ENCODE measurements around the gene CARD14. TPM values are rescaled to one million over a fixed set of nuclear protein-coding genes. Genes with fewer than 3 reads are reported as not detected.

CARD14 gene
- polyA plus RNA-seq, 1 donor (not counting 4 experiments of a cell fraction or from before 2014, with no cell fraction given), result 0.49 TPM

- DNase-seq (ENCODE audit: low read depth, low spot score), result no peak
- H3K4me1 ChIP-seq (ENCODE audit: control insufficient read depth, extremely low read depth, insufficient read depth, low read length), result peaks cover 29% of the 10 kb centered on the region
- H3K27ac ChIP-seq (ENCODE audit: control insufficient read depth, insufficient read depth, low read length), result no peak overlapping the region
These were observed 83.0 kb downstream of the CARD14 start for GRCh38 chr17:80252871-80253270.

DNA sequence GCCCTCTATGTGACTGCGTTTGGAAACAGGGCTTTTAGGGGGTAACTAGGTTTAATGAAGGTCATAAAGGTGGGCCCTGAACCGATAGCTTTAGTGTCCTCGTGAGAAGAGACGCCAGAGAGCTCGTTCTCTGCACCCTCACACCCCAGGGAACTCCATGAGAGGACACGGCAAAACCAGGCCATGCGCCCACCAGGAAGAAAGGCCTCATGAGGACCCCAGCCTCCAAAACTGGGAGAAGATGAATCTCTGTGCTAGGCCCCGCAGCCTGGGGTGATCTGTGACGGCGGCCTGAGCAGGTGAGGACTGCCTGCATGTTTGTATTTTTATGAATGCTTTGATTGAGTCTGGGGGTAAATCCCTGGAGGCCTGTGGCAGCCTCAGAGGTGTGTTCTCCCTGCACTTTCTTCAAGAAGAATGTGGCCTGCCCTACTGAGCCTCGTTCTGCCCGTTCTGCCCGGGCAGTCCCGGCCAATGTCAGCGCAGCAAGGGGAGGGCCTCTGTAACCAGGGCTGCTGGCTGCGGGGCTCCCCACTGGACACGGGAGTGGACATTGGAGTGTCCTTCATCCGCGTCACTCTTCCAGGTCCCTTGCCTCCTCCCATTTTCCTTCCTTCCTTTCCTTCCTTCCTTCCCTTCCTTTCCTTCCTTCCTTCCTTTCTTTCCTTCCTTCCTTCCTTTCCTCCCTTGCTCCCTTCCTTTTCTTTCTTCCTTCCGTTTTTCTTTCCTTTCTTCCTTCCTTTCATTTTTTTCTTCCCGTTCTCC, 84.0 kb downstream of the CARD14 start:
- Histone ChIP-seq H3K9me3 (ENCODE audit: control insufficient read depth, low read depth, low read length) (no peaks in the 10 kb centered on the region), H4K20me1 (ENCODE audit: control insufficient read depth, extremely low read depth, insufficient read depth, low read length) (no peaks in the 10 kb centered on the region), H3K9me1 (ENCODE audit: control insufficient read depth, extremely low read depth, insufficient read depth, low read length) (no peaks in the 10 kb centered on the region), H3K27ac (ENCODE audit: control insufficient read depth, insufficient read depth, low read length) (peak overlapping the region; percentile 65), H3K4me2 (ENCODE audit: control insufficient read depth, extremely low read depth, insufficient read depth, low read depth, low read length) (no peak overlapping the region), H2AFZ (ENCODE audit: control insufficient read depth, low read length) (no peak overlapping the region), H3K4me3 (ENCODE audit: control insufficient read depth in 2 of 3, extremely low read depth in 1 of 3, insufficient read depth in 2 of 3, low read depth in 1 of 3, low read length in 3 of 3) (no peak overlapping the region), H3K36me3 (ENCODE audit: control insufficient read depth in 2 of 2, extremely low read depth in 1 of 2, insufficient read depth in 2 of 2, low read length in 2 of 2) (no peaks in the 10 kb centered on the region), H3K27me3 (ENCODE audit: control insufficient read depth, extremely low read depth, insufficient read depth, low read length) (no peaks in the 10 kb centered on the region), H3K9ac (ENCODE audit: control insufficient read depth, extremely low read depth, insufficient read depth, low read length) (peak overlapping the region; percentile 15), H3K4me1 (ENCODE audit: control insufficient read depth, extremely low read depth, insufficient read depth, low read length) (peaks cover 29% of the 10 kb centered on the region), H3K79me2 (ENCODE audit: control insufficient read depth, insufficient read depth, low read length) (no peaks in the 10 kb centered on the region)
- TF ChIP-seq, protein P1, sequence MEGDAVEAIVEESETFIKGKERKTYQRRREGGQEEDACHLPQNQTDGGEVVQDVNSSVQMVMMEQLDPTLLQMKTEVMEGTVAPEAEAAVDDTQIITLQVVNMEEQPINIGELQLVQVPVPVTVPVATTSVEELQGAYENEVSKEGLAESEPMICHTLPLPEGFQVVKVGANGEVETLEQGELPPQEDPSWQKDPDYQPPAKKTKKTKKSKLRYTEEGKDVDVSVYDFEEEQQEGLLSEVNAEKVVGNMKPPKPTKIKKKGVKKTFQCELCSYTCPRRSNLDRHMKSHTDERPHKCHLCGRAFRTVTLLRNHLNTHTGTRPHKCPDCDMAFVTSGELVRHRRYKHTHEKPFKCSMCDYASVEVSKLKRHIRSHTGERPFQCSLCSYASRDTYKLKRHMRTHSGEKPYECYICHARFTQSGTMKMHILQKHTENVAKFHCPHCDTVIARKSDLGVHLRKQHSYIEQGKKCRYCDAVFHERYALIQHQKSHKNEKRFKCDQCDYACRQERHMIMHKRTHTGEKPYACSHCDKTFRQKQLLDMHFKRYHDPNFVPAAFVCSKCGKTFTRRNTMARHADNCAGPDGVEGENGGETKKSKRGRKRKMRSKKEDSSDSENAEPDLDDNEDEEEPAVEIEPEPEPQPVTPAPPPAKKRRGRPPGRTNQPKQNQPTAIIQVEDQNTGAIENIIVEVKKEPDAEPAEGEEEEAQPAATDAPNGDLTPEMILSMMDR (optimal IDR thresholded peaks at IDR 0.05 in 1 of 3, IDR thresholded peaks at IDR 0.05 in 1 of 3, conservative IDR thresholded peaks at IDR 0.05 in 1 of 3; ENCODE audit: extremely low read depth in 1 of 3, insufficient read depth in 2 of 3, low read length in 3 of 3), result no peak
- no peak for TF ChIP-seq EZH2 (IDR thresholded peaks at IDR 0.05; ENCODE audit: low read length)
- no peak for FAIRE-seq
- no peak for DNase-seq (ENCODE audit: low read depth, low spot score)
- dilution Hi-C loops (cut with MboI; ENCODE audit: extremely low pct_ligation_motif_present, low sequenced_read_pairs), result no loop called here

More at GRCh38 chr17:80252871-80253270, 83.0 kb downstream of the CARD14 start:
- no peak overlapping the region for H2AFZ ChIP-seq (ENCODE audit: control insufficient read depth, low read length)
- H3K9ac ChIP-seq (ENCODE audit: control insufficient read depth, extremely low read depth, insufficient read depth, low read length), result peak overlapping the region; percentile 15
- no peaks in the 10 kb centered on the region for H3K27me3 ChIP-seq (ENCODE audit: control insufficient read depth, extremely low read depth, insufficient read depth, low read length)
- no peaks in the 10 kb centered on the region for H4K20me1 ChIP-seq (ENCODE audit: control insufficient read depth, extremely low read depth, insufficient read depth, low read length)
- no peak overlapping the region for H3K4me3 ChIP-seq (ENCODE audit: control insufficient read depth in 2 of 3, extremely low read depth in 1 of 3, insufficient read depth in 2 of 3, low read depth in 1 of 3, low read length in 3 of 3)
- H3K36me3 ChIP-seq (ENCODE audit: control insufficient read depth in 2 of 2, extremely low read depth in 1 of 2, insufficient read depth in 2 of 2, low read length in 2 of 2), result no peaks in the 10 kb centered on the region
- no peaks in the 10 kb centered on the region for H3K79me2 ChIP-seq (ENCODE audit: control insufficient read depth, insufficient read depth, low read length)
- H3K9me3 ChIP-seq (ENCODE audit: control insufficient read depth, low read depth, low read length), result no peaks in the 10 kb centered on the region
- H3K4me2 ChIP-seq (ENCODE audit: control insufficient read depth, extremely low read depth, insufficient read depth, low read depth, low read length), result no peak overlapping the region
- no peaks in the 10 kb centered on the region for H3K9me1 ChIP-seq (ENCODE audit: control insufficient read depth, extremely low read depth, insufficient read depth, low read length)
- TF ChIP-seq, protein P1 (optimal IDR thresholded peaks at IDR 0.05 in 1 of 3, IDR thresholded peaks at IDR 0.05 in 1 of 3, conservative IDR thresholded peaks at IDR 0.05 in 1 of 3; ENCODE audit: extremely low read depth in 1 of 3, insufficient read depth in 2 of 3, low read length in 3 of 3), result peak; percentile 82 to 96 (median 95)
- TF ChIP-seq EZH2 (IDR thresholded peaks at IDR 0.05; ENCODE audit: low read length), result no peak
- FAIRE-seq, result no peak
- dilution Hi-C loops (cut with MboI; ENCODE audit: extremely low pct_ligation_motif_present, low sequenced_read_pairs), result no loop called here

All from keratinocyte (primary cell).